Fibroblast of skin of left biceps (primary cell): ENCODE data around the gene CMTR1.

Experiments
- DNase-seq, 2 experiments: peaks; one replicate each; pipeline ENCODE4 v3.0.0-alpha.2; 2013; ENCODE audit warnings: low read depth in 2 of 2

The CMTR1 gene

GRCh38 chr6:37479266-37479854, 46.3 kb downstream of the CMTR1 start:
- DNase-seq = no peak

DNA sequence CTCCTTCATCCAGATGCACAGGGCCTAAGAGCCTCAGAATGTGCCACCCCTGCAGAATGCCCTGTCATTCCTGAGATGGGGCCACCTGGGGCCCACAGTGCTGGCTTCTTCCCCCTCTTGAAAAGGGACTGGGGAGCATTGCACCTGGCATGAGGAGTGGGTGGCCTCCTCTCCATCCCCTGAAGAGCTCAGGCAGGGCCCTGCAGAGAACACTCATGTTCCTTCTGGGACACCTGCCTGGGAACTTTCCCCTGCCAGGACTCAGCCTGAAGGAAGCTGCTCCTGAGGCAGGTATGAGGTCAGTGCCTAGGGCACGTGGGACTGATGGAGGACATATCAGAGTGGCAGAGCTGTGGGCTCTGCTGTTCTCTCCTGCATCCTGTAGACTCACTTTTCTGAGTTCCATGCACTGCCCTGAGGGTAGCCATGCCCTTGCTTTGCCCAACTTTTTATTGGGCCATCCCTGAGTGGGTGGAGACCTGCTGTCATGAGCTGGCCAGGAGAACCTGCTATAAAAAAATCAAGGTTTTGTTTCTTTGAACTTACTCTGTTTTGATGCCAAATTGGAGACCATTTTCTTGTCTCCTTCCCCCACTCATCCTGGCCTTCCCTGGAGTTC, 47.2 kb downstream of the CMTR1 start:
- DNase-seq = no peak

DNA sequence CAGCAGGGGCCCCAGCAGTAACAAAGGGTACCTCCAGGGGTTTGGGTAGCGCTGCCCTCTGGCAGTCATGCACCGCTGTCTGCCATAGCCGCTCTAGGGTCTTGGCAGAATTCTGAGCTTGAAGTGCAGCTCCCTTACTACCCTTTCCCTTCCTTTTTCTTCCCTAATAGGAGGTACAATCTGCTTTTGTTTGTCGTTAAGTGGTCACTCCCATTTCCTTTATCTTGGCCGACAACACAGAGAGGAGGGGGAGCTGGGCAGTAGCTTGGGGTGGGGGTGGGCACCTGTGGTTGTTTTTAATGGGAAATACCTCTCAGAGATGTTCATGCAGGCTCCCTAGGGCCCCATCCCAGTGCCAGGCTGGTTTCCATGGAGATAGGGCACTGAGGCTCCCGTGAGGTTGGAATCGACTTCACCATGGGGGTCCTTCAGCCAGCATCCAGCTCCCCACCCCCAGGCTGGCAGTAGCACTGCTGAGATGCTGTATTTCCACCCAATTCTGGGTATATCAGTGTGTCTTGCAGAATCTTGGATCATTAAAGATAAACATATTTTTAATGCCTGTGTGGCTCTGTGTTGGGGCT, 48.0 kb downstream of the CMTR1 start:
- DNase-seq = no peak

DNA sequence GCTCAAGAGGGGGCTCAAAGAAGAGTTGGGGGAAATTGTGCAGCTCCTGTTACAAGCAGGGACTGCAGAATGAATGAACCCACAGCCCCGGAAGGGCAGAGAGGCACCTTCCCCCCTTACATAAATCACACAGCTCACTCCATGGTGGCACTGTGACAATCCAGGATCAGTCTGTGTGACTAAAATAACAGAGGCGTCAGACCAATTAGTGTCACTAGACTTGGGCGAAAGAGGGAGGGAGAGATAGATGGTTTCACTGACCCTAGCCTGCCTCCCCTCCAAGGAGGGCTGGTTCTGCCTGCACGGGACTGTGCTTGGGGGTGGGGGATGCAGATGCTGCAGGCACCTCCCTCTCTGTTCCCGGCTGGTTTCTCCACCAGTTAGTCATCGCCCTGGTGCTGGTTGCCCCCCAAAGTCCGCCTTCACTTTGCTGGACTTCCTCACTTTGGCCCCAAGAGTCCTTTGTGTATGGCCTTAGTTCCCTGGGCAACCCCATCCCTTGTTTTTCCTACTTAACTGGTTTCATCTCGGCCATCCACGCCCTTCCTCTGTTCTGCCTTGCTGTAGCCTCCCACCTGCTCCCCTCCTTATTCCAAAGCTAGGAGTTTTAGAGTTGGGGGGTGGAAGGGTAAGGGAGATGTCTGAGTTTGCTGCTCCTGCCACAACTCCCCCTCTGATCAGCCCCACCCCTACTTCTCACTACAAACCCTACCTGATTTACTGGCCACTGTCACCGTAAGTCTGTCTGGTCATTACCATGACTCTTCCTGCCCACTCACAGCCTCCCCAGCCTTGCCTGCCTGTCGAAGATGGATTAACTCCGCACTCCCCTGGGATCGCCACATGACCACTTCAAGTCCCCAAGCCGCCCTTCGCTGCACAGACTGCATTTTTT, 48.9 kb downstream of the CMTR1 start:
- DNase-seq = no peak

- no peak for DNase-seq
Observed at GRCh38 chr6:37482606-37483251, 49.7 kb downstream of the CMTR1 start.

DNA sequence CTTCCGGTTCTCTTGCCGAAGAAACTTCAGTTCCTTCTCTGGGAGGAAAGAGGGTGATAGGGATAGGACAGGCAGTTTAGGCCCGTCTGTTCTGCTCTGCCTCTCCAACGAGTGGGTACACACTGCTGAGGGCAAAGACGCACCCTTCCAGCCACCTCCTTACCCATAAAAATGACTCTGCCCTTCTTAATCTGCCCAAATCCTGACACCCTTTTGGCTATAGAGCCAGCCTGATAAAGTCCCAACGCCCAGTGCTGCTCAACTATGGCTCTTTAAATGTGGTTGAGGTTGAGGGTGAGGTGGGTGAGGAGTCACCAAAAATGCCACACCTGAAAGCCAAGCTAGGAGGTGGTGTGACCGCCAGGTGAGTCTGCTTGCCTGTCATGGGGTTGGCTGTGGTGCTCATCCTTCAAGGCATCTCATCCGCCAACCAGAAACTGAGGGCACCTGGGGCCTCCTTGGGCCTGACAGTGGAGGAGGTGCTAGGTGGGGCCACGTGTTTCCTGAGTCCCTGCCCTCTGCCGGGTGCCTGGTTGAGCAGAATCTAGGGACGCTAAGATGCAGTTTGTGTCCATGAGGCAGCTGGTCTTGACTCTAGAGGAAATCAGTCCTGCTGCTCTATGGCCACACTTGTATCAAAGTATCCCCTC, 50.4 kb downstream of the CMTR1 start:
- no peak for DNase-seq

- DNase-seq = no peak
Observed at GRCh38 chr6:37483917-37484785, 51.1 kb downstream of the CMTR1 start.

- DNase-seq = no peak
Observed at GRCh38 chr6:37484786-37485170, 51.8 kb downstream of the CMTR1 start.

- no peak for DNase-seq
Observed at GRCh38 chr6:37485291-37485702, 52.3 kb downstream of the CMTR1 start.

- no peak for DNase-seq
Observed at GRCh38 chr6:37486121-37486839, 53.3 kb downstream of the CMTR1 start.

DNA sequence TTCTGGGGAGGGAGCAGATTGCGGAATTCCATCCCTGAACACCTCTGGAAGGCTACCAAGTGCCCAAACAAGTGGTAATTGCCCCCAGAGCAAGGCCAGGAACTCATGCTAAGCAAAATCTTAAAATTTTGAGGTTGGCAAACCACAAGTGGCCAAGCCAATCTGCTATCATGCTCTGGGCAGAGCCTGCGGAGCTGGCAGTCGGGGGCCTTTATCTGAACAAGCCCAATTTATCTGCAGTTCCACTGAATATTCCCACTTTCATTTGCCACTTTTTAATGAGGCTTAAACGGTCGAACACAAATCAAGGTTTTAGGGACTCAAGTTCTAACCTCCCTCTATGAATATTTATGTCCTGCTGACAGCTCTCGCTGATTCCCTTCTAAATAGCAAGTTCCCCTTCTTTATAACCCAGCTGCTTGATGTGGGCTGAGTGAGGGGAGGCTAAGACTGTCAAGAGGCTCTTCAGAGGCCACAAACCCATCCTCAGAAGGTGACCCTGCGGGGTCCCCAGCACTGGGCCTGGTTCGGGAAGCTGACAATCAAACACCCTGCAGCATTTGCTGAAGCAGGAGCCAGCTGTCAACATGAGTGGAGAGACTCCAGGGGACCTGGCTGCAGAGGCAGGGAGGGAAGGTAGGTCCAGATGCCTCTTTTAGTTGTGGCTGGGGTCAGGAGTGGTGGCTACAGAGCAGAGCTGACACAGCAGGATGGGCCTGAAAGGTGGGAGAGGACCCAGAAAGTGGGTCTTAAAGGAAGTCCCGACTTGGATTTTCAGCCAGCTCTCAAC, 54.8 kb downstream of the CMTR1 start:
- DNase-seq = no peak

DNA sequence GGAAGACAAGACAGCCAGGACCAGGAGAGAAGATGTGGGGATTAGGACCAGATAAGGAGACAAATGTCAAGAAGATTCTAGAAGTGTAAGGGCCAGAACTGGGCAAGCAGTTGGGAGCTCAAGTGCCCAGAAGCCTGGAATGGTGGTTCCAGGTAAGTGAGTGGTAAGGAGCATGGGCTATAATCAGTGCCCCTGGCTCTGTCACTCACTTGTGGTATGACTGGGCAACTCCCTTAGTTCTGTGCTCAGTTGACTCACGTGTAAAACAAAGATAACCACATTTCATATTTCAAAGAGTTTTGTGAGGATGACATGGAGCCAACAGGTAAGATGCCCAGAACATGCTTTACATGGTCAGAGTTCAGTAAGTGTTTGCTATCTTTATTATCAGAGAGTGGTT, 55.5 kb downstream of the CMTR1 start:
- DNase-seq = no peak

DNA sequence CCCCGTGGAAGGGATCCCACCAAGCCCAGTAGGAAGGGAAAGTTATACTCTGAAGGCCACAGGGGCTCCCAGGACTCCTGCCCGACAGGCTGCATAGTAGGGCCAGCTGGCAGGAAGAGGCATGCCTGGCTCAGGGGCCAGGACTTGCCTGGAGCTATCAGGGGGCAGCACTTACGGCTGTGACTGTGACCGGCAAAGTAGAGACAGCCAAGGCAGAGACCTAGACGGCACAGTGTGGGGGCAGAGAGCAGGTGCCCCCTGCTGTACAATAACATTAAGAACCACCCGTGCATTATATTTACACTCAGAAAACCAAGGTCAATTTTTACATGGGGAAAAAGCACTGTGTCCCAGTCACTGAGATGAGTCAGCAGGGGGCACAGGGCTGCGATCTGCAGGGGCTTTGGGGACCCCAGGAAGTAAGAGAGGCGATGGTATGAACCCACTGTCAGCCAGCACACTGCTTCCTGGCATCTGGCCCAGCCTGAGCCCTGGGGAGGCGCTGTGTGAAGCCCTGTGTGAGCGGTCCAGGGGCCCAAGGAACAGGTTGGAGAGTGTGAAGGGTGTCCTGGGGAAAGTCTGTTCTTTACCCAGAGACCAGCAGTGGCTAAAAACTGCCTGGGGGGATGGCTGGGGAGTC, 56.8 kb downstream of the CMTR1 start:
- DNase-seq = no peak

GRCh38 chr6:37490536-37491170, 57.6 kb downstream of the CMTR1 start:
- DNase-seq = no peak

DNA sequence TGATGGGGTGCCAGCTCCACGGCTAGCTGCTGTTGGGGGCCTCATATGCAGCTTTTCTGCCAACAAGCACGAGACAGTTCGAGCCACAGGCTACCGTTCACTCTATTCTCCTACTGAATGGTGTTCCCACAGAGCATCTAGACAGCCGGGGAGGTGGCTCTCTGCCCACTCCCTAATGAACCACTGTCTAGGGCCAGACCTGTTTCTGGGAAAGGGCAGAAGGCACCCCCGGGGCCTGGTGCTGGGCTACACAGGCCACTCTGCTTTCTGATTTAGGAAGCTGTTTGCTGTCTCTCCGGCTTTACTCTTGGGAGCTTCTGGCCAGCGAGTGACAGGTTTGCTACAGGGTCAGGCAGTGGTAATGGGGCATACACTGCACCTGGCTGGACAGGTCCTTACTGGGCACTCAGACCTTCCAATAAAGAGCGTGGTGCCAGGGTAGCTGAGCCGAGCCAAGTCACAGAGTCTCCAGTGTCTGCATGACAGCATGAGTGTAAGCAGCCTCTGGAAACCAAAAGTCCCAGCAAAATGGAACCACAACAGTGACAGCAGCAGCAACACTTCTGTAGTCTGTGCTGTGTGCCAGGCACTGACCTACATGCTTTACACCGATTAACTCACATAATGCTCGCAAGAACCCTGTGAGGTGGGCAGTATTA, 58.3 kb downstream of the CMTR1 start:
- no peak for DNase-seq

- no peak for DNase-seq
Observed at GRCh38 chr6:37491830-37492208, 58.8 kb downstream of the CMTR1 start.

DNA sequence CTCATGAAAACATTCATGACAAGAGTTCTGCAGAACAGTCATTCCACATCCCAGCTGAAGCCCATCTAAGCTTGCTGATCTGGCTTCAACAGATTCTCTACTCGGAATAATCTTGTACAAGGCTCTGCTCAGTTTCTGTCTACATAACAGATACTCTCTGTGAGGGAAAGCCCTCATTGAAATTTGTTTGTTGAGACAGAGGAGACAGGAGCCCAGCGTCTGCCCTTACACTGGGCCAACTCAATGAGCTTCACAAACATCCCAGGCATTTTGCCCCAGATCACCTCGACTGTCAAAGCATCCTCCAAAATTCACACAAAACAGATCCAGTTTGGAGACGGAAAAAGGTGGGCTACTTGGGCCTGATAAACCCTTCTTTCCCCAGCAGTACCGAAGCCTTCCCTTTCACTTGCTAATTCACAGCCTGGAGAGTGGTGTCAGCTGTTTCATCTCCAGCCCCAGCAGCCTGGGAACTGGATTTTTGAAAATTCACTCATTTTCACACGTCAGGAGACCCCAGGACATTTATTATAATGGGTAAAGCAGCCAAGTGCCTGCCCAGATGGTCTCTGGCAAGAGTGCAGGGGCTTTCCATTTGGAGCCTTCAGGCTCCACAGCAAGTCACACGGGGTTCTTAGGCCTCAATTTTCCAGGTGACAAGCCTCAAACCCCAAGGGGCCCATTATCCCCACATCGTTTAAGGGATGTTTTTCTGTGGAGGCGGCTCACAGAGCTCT, 59.4 kb downstream of the CMTR1 start:
- DNase-seq = no peak
